IPS-11a (cell line): ENCODE results near the gene RYR3.
"Not testable (repeated sequence)": the region's sequence is repeated elsewhere in the genome, so short reads cannot be mapped to it uniquely, and the experiment has no call there.

Source experiments
- H3K4me3 ChIP-seq: one replicate; pipeline ENCODE4 v1.5.1; 2013; ENCODE audit warnings: low read depth, low read length, control low read depth

Gene RYR3

DNA sequence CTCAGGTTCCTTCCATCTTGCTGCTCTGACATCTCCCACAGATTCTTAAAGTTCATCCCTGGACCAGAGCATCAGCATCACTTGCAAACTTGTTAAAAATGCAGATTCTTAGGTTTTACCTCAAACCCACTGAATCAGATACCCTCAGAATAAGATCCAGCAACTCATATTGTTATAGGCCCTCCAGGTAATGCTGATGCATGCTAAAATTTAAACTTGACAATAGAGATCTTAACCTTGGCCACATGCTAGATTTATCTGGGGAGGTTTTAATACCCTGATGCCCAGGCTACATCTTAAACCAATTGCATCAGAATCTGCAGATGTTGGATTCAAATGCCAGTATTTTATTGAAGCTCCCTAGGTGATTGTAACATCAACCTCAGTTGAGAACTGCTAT, 256.9 kb downstream of the RYR3 start:
- no peak overlapping the region for H3K4me3 ChIP-seq

DNA sequence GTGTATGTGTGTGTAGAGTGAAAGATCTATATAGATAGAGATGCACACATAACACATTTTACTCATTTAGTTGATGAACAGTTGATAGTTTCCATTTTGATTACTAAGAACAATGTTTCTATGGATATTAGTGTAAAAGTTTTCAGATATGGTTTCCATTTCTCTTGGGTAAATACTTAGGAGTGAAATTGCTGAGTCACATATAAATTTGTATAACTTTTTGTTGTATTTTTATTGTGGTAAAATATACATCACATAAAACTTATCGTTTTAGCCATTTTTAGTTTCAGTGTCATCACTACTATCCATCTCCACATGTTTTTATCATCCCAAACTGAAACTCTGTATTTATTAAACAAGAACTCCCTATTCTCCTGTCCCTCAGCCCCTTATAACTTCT, 258.3 kb downstream of the RYR3 start:
- no peak overlapping the region for H3K4me3 ChIP-seq

DNA sequence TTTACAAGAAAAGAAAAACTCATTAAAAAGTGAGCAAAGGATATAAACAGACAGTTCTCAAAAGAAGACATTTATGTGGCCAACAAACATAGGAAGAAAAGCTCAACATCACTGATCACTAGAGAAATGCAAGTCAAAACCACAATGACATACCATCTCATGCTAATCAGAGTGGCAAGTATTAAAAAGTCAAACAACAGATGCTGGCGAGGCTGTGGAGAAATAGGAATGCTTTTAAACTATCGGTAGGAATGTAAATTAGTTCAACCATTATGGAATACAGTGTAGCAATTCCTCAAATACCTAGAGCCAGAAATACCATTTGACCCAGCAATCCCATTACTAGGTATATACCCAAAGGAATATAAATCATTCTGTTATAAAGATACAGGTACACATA, 267.1 kb downstream of the RYR3 start:
- not testable (repeated sequence) for H3K4me3 ChIP-seq

DNA sequence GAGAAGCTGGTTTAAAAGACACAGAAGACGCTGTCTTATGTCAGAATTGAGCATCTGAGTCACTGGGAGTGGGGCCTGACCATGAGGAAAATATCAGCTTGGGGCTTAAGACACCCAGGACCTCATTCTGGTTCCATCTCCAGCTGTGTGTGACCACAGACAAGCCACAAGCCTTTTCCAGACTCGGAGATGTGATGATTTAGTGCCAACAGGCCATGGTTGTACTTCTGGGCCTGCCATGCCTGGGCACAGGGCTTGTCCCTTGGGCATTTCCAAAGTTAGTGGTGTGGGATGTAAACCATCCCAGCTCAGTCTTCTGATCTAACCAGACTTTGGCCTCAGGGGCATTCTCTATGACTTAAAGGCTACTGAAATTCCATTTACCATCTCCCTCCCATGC, 269.8 kb downstream of the RYR3 start:
- no peak overlapping the region for H3K4me3 ChIP-seq

DNA sequence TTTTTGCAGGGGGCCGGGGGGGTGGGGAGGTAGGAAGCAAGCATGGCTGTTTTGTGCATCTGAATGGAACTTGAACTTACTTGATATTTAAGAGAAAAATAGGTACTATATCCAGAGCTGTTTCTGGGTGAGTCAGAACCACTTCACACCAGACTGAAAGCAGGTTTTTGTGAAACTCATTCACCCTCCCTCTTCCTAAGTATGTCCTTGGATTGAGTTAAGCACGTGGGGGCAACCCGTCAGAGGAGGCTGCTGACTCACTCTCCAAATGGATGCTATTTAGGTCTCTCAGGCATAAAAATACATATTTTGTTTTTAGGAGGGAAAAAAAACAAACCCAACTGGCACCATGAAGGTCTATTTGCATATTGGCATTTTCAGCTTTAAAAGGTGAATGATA, 270.3 kb downstream of the RYR3 start:
- no peak overlapping the region for H3K4me3 ChIP-seq

DNA sequence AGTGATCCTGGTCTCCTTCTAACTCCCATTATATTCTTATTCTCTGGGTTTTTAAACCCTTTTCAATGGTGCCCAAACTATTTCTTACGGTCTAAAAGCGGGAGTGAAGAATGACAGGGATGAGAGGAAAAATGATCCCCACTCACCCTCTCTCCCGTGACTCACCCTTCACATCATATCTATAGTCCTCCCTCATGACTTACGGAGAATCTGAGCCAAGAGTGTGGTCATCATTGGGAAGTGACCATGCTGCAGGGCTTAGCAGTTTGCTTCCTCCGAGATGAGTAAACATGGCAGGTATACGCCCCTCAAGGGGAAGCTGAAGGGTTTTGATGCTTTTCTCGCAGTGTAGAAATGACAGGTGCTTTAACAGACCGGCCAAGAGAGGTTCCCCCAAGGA, 274.0 kb downstream of the RYR3 start:
- no peak overlapping the region for H3K4me3 ChIP-seq

DNA sequence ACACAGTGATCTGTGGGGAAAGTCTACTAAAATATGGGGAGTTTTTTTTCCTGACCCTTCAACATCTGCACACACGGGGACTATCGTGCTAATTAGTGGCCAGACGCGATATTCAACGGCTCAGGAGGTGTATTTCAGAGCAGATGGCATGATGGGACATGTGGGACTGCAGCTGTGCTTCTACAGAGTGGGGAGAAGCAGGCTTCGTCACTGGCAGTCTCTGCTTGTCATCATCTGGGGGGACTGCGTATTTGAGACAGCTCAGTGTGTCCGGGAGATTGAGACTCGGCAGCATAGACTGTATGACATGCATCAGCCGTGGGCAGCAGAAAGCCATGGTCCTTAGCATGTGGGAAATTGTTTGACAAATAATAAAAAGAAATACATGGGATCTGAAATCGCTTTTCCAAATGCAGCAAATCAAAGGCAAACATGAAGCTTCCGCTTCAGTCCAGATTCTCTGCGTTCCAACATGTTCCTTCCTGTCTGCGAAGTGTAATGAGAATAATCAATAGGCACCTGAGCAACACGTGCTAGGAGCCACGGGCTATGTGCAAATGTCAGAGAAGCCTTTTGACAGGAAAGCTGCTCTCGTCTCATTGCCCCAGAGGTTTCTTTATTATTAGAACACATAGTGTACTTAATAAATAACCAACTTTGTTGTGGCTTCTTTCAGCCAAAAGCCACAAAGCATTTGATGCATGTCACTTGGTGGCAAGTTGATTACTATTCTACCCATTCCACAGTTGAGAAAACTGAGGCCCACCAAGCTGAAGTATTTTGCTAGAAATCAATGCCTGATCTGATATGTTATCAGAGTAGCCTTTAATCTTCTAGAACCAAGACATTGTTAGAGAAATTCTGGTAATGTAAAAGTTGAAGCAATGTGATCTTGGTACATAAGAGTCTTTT, 276.3 kb downstream of the RYR3 start:
- no peak overlapping the region for H3K4me3 ChIP-seq

DNA sequence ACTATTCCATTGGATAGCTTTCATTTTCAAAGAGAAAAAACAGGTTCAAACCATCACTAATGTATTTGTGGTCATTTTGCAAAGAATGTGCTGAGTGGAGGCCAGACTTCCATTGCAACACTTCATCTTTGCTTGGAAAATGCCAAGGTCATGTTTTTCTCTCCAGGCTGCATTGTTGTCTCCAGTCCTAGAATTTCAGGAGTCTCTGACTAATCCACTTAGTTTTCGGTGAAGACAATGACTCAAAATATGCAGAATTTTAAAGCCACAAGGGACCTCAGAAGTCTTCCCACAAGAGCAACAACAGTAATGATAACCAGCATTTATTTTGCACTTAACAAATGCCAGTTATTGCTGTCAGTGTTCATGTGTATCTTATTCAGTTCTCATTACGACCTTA, 277.0 kb downstream of the RYR3 start:
- no peak overlapping the region for H3K4me3 ChIP-seq

DNA sequence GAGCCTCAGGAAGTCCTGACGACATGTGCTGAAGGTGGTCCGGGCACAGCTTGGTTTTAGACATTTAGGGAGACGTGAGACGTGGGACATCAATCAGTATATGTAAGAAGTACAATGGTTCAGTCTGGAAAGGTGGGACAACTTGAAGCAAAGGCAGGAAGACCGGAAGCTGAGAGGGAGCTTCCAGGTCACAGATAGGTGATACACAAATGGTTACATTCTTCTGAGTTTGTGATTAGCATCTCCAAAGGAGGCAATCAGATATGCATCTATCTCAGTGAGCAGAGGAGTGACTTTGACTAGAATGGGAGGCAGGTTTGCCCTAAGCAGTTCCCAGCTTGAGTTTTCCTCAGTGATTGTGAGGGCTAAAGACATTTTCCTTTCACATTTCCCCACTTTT, 282.1 kb downstream of the RYR3 start:
- no peak overlapping the region for H3K4me3 ChIP-seq

DNA sequence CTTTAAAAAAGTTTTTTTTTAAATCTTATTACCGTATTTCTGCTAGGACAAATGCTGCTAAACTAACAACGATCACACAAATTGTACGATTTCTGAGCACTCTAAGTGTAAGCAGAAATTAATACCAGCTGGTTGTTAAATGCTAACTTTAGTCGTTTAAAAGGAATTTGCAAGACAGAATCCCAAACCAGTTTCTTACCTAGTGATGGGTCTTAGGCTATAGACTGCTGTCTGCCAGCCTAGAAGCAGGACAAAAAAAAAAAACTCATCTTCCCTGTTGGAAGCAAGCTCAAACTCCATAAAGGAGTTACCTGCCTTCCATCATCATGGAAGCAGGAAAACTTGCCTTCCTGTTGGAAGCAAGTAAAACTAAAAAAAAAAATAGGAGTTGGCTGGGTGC, 287.6 kb downstream of the RYR3 start:
- H3K4me3 ChIP-seq, result not testable (repeated sequence)

DNA sequence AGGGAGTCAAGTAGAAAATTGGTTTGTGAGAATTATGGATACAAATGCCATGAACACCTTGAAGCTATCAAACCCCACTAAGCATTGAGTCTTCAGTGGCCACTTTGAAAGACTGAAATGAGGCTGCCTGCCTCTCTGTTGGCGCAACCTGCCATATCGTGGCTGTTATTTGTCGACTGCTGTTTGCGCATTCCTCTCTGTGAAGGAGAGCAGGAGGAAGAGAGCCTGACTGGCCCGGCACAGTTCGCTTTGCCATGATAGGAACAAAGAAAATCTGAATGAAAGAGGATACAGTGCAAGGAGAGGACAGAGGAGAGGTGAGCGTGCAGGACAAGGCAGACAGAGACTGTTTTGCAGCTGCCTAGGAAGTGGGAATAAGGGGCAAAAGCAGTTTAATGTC, 289.4 kb downstream of the RYR3 start:
- no peak overlapping the region for H3K4me3 ChIP-seq

DNA sequence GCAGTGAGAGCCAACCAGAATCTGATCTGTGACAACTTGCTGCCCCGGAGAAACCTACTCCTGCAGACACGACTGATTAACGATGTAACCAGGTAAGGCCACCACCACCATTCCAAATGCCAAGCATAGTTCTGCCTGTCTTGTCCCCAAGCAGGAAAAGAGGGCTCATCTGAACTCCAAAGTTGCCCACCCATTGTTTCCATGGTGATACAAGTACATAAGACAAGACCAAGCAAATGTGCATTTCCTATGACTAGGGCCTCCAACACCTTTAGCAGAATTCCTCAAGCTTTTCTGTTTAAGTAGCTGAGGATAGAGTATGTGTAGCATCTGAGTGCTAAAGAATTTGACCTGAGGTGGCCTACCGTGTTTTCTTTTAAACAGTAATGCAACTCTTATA, 290.7 kb downstream of the RYR3 start:
- no peak overlapping the region for H3K4me3 ChIP-seq

DNA sequence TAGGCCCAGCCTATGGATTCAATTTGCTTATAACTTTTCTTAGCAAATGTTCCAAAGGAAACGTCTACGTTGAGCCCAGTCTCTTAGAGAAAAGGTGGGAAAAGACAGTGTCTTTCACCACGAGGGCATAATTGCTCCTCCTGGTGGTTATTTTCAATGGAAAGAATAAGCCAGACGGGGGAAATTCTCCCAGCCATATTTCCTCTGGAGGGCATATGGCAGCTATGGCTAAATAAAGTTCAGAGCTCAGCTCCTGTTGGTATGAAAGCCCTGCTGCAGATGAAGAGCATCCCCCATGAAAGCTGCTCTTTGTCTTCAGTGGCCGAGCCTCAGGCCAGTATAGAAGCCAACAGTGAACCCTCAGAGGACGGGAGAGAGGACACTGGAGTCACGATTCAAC, 297.9 kb downstream of the RYR3 start:
- H3K4me3 ChIP-seq, result no peak overlapping the region

DNA sequence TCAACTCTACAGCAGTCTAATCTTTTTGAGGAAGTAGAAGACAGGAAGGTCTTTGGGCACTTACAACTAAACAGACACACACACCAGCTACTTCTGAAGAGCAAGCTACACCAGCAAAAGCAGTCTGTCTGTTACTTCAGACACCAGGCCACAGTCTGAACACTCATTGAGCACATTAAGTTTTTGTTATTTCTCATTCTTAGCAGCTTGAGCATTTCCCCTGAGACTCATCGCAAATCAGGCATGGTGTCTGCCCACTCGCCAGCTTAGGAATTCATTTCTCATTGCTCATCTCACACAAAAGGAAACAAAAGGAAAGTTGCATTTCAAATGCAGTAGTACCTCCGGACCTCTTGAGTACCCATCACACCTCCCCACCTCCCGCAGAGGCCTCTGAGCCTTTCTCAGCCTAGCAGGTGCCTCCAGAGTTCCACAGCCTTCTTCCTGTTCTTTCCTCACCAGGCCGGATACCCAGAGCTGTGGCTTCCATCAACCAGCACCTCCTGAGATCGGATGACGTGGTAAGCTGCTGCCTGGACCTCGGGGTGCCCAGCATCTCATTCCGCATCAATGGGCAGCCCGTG, 302.0 kb downstream of the RYR3 start:
- no peak overlapping the region for H3K4me3 ChIP-seq

DNA sequence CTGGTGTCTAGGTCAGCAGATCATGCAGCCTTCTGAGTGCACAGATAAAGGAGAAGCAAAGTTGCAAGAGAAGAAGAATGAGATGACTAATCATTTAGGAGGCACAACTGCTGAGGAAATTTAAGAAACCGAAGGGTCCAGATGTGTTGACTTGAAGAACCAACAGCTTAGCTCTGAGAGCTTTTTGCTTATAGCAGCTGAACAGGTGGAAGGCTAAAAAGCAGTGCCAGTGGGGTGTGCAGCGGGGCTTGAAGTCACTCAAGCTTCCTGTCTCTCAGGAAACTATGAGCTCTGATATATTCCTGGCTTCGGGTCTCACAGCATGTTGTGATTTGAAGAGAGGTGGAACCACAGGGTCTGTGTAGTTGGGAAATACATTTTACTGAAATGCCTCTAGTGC, 305.7 kb downstream of the RYR3 start:
- H3K4me3 ChIP-seq, result no peak overlapping the region

DNA sequence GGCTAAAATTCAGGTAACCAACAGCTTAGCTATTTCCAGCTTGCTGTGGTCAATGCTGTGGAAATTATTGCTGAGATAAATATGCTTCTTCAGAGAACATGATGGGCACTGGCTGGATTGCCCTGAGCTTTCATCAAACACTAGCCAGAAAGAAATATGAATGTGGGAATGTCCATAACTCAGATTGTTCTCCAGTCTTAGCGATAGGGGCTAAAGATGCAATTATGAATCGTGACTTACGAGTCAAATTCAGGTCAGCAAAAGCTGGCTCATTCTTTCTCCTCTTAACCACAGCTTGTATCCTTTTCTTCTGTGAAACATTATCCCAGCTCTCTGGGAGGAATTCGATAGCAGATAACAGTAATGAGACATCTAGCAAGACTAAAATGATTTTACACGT, 307.6 kb downstream of the RYR3 start:
- no peak overlapping the region for H3K4me3 ChIP-seq

DNA sequence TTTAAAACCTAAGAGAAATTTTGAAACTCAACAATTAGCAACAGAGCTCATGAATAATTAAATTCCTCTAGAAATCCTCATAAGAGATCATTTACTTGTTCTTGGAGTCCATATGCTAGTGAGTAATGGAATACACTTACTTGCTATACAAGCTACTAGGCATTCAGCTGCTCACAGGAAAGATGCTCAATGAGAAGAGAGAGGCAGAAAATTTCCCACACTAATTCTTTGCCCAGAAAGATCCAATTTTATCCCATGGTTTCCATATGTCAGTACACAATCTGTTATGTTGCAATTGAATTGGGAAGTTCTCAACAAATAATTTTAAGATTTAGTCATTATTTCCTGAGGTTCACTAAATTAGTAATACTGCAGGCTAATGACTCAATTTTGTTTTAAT, 310.4 kb downstream of the RYR3 start:
- H3K4me3 ChIP-seq, result no peak overlapping the region

DNA sequence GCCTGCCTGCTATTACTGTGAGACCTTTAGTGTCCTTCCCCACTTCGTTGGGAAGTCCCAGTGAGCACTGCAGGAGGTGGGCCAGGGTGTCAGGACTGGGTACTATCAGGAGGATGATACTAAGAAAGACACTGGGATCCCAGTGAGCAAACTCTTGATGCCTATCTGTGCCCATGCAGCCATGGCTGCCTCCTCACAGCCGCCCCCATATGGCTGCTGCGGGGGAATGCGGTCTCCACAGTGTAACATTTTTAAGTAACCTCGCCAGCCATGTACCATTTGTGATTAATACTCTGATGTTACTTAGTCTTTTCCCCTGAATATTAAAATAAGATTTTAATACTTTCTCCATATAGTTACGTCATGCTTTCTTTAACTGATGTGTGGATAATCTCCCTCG, 312.2 kb downstream of the RYR3 start:
- H3K4me3 ChIP-seq, result no peak overlapping the region

DNA sequence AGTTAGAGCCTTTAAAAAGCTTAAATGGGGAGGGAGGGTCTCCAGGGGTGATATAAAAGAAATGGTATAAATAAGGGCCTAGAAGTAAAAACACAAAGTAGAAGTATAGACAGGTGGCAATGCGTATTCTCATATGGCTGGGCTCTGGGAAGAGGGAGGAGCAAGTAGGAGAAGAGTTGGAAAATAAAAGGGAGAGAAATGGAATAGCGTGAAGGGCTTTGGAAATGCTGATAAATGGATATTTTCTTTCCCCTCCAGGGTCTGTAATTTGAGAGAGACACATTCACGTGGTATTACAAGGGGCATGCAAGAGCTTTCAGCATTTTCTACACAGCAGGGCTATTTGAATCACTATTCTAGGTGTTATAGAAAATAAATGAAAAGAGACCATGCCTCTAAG, 313.7 kb downstream of the RYR3 start:
- H3K4me3 ChIP-seq, result no peak overlapping the region

DNA sequence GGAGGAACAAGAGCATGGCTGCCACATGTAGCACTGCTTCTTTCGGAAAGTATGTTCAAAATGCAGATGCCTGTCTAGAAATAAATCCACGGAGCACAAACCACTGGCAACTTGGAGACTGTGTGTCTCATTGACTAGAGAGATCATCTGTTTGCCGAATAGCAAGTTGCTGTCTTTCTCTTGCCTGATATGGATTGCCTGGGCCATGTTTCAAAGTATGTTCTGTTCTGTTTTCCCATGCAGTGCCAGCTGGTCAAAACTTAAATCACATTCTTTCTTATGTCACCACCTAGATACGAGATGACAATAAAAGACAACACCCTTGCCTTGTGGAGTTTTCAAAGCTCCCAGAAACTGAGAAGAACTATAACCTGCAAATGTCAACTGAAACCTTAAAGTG, 318.9 kb downstream of the RYR3 start:
- H3K4me3 ChIP-seq, result no peak overlapping the region

DNA sequence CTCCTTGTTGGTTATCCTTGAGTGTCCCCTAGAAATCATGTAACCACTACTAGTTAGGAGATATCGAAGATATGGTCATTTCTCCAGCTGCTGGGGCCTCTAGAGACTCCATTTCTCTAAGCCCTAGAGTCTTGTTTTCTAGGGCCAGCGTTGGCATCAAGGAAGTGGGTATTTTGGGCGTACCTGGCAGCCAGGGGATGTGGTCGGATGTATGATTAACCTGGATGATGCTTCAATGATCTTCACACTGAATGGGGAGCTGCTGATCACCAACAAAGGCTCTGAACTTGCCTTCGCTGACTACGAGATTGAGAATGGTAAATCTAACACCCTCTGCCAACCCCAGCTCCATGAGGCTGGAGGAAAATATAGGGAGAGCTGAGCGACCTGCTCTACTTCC, 325.5 kb downstream of the RYR3 start:
- no peak overlapping the region for H3K4me3 ChIP-seq

DNA sequence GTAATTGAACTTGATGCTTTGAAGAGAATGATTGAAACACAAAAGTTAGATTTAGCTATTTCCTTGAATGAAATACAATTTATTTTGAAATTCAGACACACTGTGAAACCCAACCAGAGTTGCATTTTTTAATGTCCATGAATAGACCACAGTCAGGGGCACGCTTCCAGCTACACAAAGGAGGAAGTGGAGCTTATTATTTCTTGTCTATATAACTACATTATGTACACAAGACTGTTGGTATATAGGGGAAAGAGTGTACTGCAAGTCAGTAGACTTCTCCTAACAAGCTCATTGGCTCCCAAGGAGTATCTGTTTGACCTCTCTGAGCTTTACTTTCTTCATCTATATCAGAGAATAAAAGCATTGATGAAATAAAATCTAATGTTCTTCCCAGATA, 326.2 kb downstream of the RYR3 start:
- no peak overlapping the region for H3K4me3 ChIP-seq

DNA sequence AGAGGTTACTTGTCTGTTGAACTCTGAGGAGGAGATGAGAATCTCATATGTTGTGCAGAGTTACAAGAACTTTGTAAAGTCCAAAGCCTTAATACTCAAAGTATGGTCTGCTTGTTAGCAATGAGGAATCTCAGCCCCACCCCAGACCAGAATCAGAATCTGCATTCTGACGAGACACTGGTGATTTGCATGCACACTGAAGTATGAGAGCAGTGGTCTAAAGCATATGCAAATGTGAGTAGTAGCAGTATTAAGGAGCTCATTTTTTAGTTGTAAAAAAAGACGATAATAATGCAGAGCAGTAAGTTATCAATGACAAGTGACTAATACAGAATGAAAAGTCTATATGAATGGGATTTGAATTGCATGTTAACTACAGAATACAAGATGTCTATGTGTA, 327.7 kb downstream of the RYR3 start:
- H3K4me3 ChIP-seq, result no peak overlapping the region
